ENCODE measurements around the gene GIMAP1.

The GIMAP1 gene

GRCh38 chr7:150739033-150739432 is 22.6 kb downstream of the GIMAP1 start:
- TF ChIP-seq CTCF (conservative IDR thresholded peaks at IDR 0.05; ENCODE audit: low read length), result no peak
- H3K4me3 ChIP-seq (ENCODE audit: low read length), result no peak overlapping the region
- no peak for DNase-seq (ENCODE audit: low read depth)

- TF ChIP-seq CTCF (conservative IDR thresholded peaks at IDR 0.05; ENCODE audit: low read length), result no peak
- H3K4me3 ChIP-seq (ENCODE audit: low read length), result no peak overlapping the region
- DNase-seq (ENCODE audit: low read depth), result no peak
These were observed 23.6 kb downstream of the GIMAP1 start for GRCh38 chr7:150740053-150740452.

- TF ChIP-seq CTCF (conservative IDR thresholded peaks at IDR 0.05; ENCODE audit: low read length), result no peak
- H3K4me3 ChIP-seq (ENCODE audit: low read length), result no peak overlapping the region
- DNase-seq (ENCODE audit: low read depth), result no peak
These were observed 26.0 kb downstream of the GIMAP1 start for GRCh38 chr7:150742286-150742968.

- no peak overlapping the region for H3K4me3 ChIP-seq (ENCODE audit: low read length)
- DNase-seq (ENCODE audit: low read depth), result no peak
- TF ChIP-seq CTCF (conservative IDR thresholded peaks at IDR 0.05; ENCODE audit: low read length), result no peak
These were observed 27.7 kb downstream of the GIMAP1 start for GRCh38 chr7:150744041-150744656.

GRCh38 chr7:150745086-150745485 is 28.7 kb downstream of the GIMAP1 start:
- no peak for DNase-seq (ENCODE audit: low read depth)
- no peak overlapping the region for H3K4me3 ChIP-seq (ENCODE audit: low read length)
- no peak for TF ChIP-seq CTCF (conservative IDR thresholded peaks at IDR 0.05; ENCODE audit: low read length)

GRCh38 chr7:150745876-150746275 is 29.5 kb downstream of the GIMAP1 start:
- no peak for DNase-seq (ENCODE audit: low read depth)
- H3K4me3 ChIP-seq (ENCODE audit: low read length), result no peak overlapping the region
- no peak for TF ChIP-seq CTCF (conservative IDR thresholded peaks at IDR 0.05; ENCODE audit: low read length)

GRCh38 chr7:150746921-150747320 is 30.5 kb downstream of the GIMAP1 start:
- DNase-seq (ENCODE audit: low read depth), result no peak
- no peak for TF ChIP-seq CTCF (conservative IDR thresholded peaks at IDR 0.05; ENCODE audit: low read length)
- no peak overlapping the region for H3K4me3 ChIP-seq (ENCODE audit: low read length)
